Measurements from ENCODE around the gene HBA1. TPM values are rescaled to one million over a fixed set of nuclear protein-coding genes. Genes with fewer than 3 reads are reported as not detected.

Gene HBA1
- total RNA-seq, 2 experiments from 2014 or later: not detected

- no peak for DNase-seq
- Mint-ChIP-seq H3K27me3 (peaks cover 48% of the 10 kb centered on the region), H3K36me3 (no peaks in the 10 kb centered on the region), H3K4me3 (no peak overlapping the region), H3K4me1 (peaks cover 9% of the 10 kb centered on the region), H3K27ac (no peak overlapping the region), H3K9me3 (no peaks in the 10 kb centered on the region)
Measured at GRCh38 chr16:178668-179015, 2.2 kb downstream of the HBA1 start.

GRCh38 chr16:179211-180092 is 3.0 kb downstream of the HBA1 start:
- peaks cover 8% of the 10 kb centered on the region for H3K4me1 Mint-ChIP-seq
- no peak for DNase-seq
- no peak overlapping the region for H3K4me3 Mint-ChIP-seq
- H3K9me3 Mint-ChIP-seq: no peaks in the 10 kb centered on the region
- H3K36me3 Mint-ChIP-seq: no peaks in the 10 kb centered on the region
- peaks cover 41% of the 10 kb centered on the region for H3K27me3 Mint-ChIP-seq
- no peak overlapping the region for H3K27ac Mint-ChIP-seq

- peaks cover 34% of the 10 kb centered on the region for H3K27me3 Mint-ChIP-seq
- peak within 1 kb of the TSS; percentile 42 for H3K4me3 Mint-ChIP-seq
- no peak within 1 kb of the TSS for H3K27ac Mint-ChIP-seq
- no peaks in the 10 kb centered on the region for H3K9me3 Mint-ChIP-seq
- H3K36me3 Mint-ChIP-seq: peaks cover 2% of the 10 kb centered on the region
- DNase-seq: peak; percentile 76
- peaks cover 6% of the 10 kb centered on the region for H3K4me1 Mint-ChIP-seq
Measured at GRCh38 chr16:180101-180675, 3.7 kb downstream of the HBA1 start, which contains the start of gene HBQ1. Gene HBQ1 (plus strand): TSS chr16:180459. CDS start chr16:180487, 28 bp downstream.

GRCh38 chr16:180681-181564 is 4.4 kb downstream of the HBA1 start:
- Mint-ChIP-seq H3K4me1 (peaks cover 6% of the 10 kb centered on the region), H3K27ac (no peak overlapping the region), H3K4me3 (peak overlapping the region; percentile 42), H3K27me3 (peaks cover 29% of the 10 kb centered on the region), H3K36me3 (peaks cover 6% of the 10 kb centered on the region), H3K9me3 (no peaks in the 10 kb centered on the region)
- DNase-seq: peak; percentile 88

GRCh38 chr16:181565-182021 is 5.1 kb downstream of the HBA1 start:
- DNase-seq: no peak
- Mint-ChIP-seq H3K4me3 (no peak overlapping the region), H3K9me3 (no peaks in the 10 kb centered on the region), H3K27me3 (peaks cover 29% of the 10 kb centered on the region), H3K4me1 (peaks cover 6% of the 10 kb centered on the region), H3K27ac (no peak overlapping the region), H3K36me3 (peaks cover 6% of the 10 kb centered on the region)

- H3K27ac Mint-ChIP-seq: no peak overlapping the region
- DNase-seq: no peak
- no peaks in the 10 kb centered on the region for H3K4me1 Mint-ChIP-seq
- H3K36me3 Mint-ChIP-seq: peaks cover 13% of the 10 kb centered on the region
- peaks cover 20% of the 10 kb centered on the region for H3K27me3 Mint-ChIP-seq
- H3K9me3 Mint-ChIP-seq: no peaks in the 10 kb centered on the region
- H3K4me3 Mint-ChIP-seq: no peak overlapping the region
Measured at GRCh38 chr16:183005-183404, 6.5 kb downstream of the HBA1 start.

- H3K4me1 Mint-ChIP-seq: peaks cover 6% of the 10 kb centered on the region
- H3K27me3 Mint-ChIP-seq: no peaks in the 10 kb centered on the region
- H3K9me3 Mint-ChIP-seq: no peaks in the 10 kb centered on the region
- no peak overlapping the region for H3K27ac Mint-ChIP-seq
- peaks cover 27% of the 10 kb centered on the region for H3K36me3 Mint-ChIP-seq
- H3K4me3 Mint-ChIP-seq: no peak overlapping the region
- DNase-seq: no peak
Measured at GRCh38 chr16:185213-185612, 8.7 kb downstream of the HBA1 start.

GRCh38 chr16:185691-186090 is 9.2 kb downstream of the HBA1 start:
- Mint-ChIP-seq H3K4me1 (peaks cover 6% of the 10 kb centered on the region), H3K4me3 (no peak overlapping the region), H3K27me3 (no peaks in the 10 kb centered on the region), H3K9me3 (no peaks in the 10 kb centered on the region), H3K27ac (no peak overlapping the region), H3K36me3 (peaks cover 27% of the 10 kb centered on the region)
- no peak for DNase-seq

GRCh38 chr16:187330-187729 is 10.8 kb downstream of the HBA1 start:
- H3K27ac Mint-ChIP-seq: no peak overlapping the region
- H3K4me1 Mint-ChIP-seq: peaks cover 6% of the 10 kb centered on the region
- H3K9me3 Mint-ChIP-seq: no peaks in the 10 kb centered on the region
- H3K36me3 Mint-ChIP-seq: peaks cover 29% of the 10 kb centered on the region
- DNase-seq: no peak
- H3K4me3 Mint-ChIP-seq: no peak overlapping the region
- H3K27me3 Mint-ChIP-seq: no peaks in the 10 kb centered on the region

- Mint-ChIP-seq H3K27ac (no peak overlapping the region), H3K36me3 (peaks cover 33% of the 10 kb centered on the region), H3K9me3 (no peaks in the 10 kb centered on the region), H3K4me3 (no peak overlapping the region), H3K4me1 (peaks cover 6% of the 10 kb centered on the region), H3K27me3 (no peaks in the 10 kb centered on the region)
- DNase-seq: peak; percentile 30
Measured at GRCh38 chr16:188674-189073, 12.2 kb downstream of the HBA1 start.

- Mint-ChIP-seq H3K9me3 (no peaks in the 10 kb centered on the region), H3K36me3 (peaks cover 33% of the 10 kb centered on the region), H3K4me3 (no peak overlapping the region), H3K27me3 (no peaks in the 10 kb centered on the region), H3K27ac (no peak overlapping the region), H3K4me1 (peaks cover 6% of the 10 kb centered on the region)
- DNase-seq: no peak
Measured at GRCh38 chr16:189604-190186, 13.2 kb downstream of the HBA1 start.

GRCh38 chr16:191831-192230 is 15.4 kb downstream of the HBA1 start:
- Mint-ChIP-seq H3K27me3 (no peaks in the 10 kb centered on the region), H3K4me3 (no peak overlapping the region), H3K36me3 (peaks cover 30% of the 10 kb centered on the region), H3K9me3 (no peaks in the 10 kb centered on the region), H3K4me1 (peaks cover 6% of the 10 kb centered on the region), H3K27ac (no peak overlapping the region)
- DNase-seq: no peak

GRCh38 chr16:192686-193085 is 16.2 kb downstream of the HBA1 start:
- Mint-ChIP-seq H3K4me1 (peaks cover 6% of the 10 kb centered on the region), H3K9me3 (no peaks in the 10 kb centered on the region), H3K27me3 (no peaks in the 10 kb centered on the region), H3K27ac (no peak overlapping the region), H3K4me3 (no peak overlapping the region), H3K36me3 (peaks cover 24% of the 10 kb centered on the region)
- no peak for DNase-seq

- Mint-ChIP-seq H3K4me3 (no peak overlapping the region), H3K27ac (no peak overlapping the region), H3K27me3 (no peaks in the 10 kb centered on the region), H3K9me3 (no peaks in the 10 kb centered on the region), H3K4me1 (peaks cover 6% of the 10 kb centered on the region), H3K36me3 (peaks cover 24% of the 10 kb centered on the region)
- DNase-seq: no peak
Measured at GRCh38 chr16:193441-193840, 17.0 kb downstream of the HBA1 start.

GRCh38 chr16:194516-194915 is 18.0 kb downstream of the HBA1 start:
- no peak overlapping the region for H3K27ac Mint-ChIP-seq
- peaks cover 14% of the 10 kb centered on the region for H3K36me3 Mint-ChIP-seq
- no peak for DNase-seq
- no peaks in the 10 kb centered on the region for H3K9me3 Mint-ChIP-seq
- no peaks in the 10 kb centered on the region for H3K27me3 Mint-ChIP-seq
- H3K4me3 Mint-ChIP-seq: no peak overlapping the region
- H3K4me1 Mint-ChIP-seq: no peaks in the 10 kb centered on the region
